Vagina (tissue), 2 donors: ENCODE results near the gene GBX1.

Experiments used
- CTCF ChIP-seq, 3 experiments: fragments of 450-650 bp in 2 of 3; fragments of 200-600 bp in 1 of 3; sonication (generic) in 1 of 3; IDR thresholded peaks; one replicate each; pipeline ENCODE4 v1.5.1; 2017 to 2019; ENCODE audit warnings: antibody characterized with exemption in 3 of 3, mild to moderate bottlenecking in 2 of 3, moderate library complexity in 2 of 3
- POLR2A ChIP-seq, 2 donors: fragments of 450-650 bp; IDR thresholded peaks; one replicate each; pipeline ENCODE4 v1.6.1; 2017; ENCODE audit warnings: antibody characterized with exemption in 2 of 2, mild to moderate bottlenecking in 2 of 2, moderate library complexity in 2 of 2
- POLR2AphosphoS5 ChIP-seq, 2 donors: sonication (generic); formaldehyde crosslinking; IDR thresholded peaks; one replicate each; pipeline ENCODE4 v1.9.0; 2017; ENCODE audit warnings: antibody characterized with exemption in 2 of 2, mild to moderate bottlenecking in 2 of 2, low read depth in 1 of 2; ENCODE audit not compliant: insufficient read depth in 1 of 2

GRCh38 chr7:151126491-151127137, 40.9 kb downstream of the GBX1 start:
- TF ChIP-seq CTCF (IDR thresholded peaks at IDR 0.05) (no peak), POLR2AphosphoS5 (IDR thresholded peaks at IDR 0.05; ENCODE audit: insufficient read depth in 1 of 2, low read depth in 1 of 2) (no peak), POLR2A (IDR thresholded peaks at IDR 0.05) (no peak)
